CD14-positive monocyte (primary cell): ENCODE results near the gene MCM3AP. TPM values are rescaled to one million over a fixed set of nuclear protein-coding genes. Genes with fewer than 3 reads are reported as not detected.

Source experiments
- DNase-seq, 3 donors: peaks; one replicate each; pipeline ENCODE4 v3.0.0-alpha.2; 2011 to 2022
- H2AFZ ChIP-seq: 2 replicates; pipeline ENCODE4 v1.6.0; 2012; ENCODE audit warnings: mild to moderate bottlenecking, low read depth, low read length, inconsistent platforms; ENCODE audit not compliant: insufficient read depth, poor library complexity, severe bottlenecking
- H3K27ac ChIP-seq, 2 donors: 1 replicate in 1 of 2; 2 replicates in 1 of 2; pipeline ENCODE4 v1.5.1; 2012 to 2013; ENCODE audit warnings: low read length in 2 of 2, control low read depth in 1 of 2, inconsistent platforms in 1 of 2, low read depth in 1 of 2, mild to moderate bottlenecking in 1 of 2
- H3K27me3 ChIP-seq, 2 donors: one replicate each; pipeline versions ENCODE4 v1.6.0 to v1.6.1; 2011 to 2013; ENCODE audit warnings: low read length in 2 of 2; ENCODE audit not compliant: control insufficient read depth in 2 of 2, insufficient read depth in 2 of 2
- H3K36me3 ChIP-seq, 2 donors: replicated peaks in 1 of 2; 1 replicate in 1 of 2; 2 replicates in 1 of 2; pipeline versions ENCODE4 v1.5.1 to v1.6.1; 2012 to 2013; ENCODE audit warnings: low read length in 2 of 2, control low read depth in 1 of 2, inconsistent platforms in 1 of 2, mild to moderate bottlenecking in 1 of 2; ENCODE audit not compliant: insufficient read depth in 2 of 2, control insufficient read depth in 1 of 2
- H3K4me1 ChIP-seq, 2 donors: 1 replicate in 1 of 2; 2 replicates in 1 of 2; pipeline versions ENCODE4 v1.5.1 to v1.6.1; 2012 to 2013; ENCODE audit warnings: low read length in 2 of 2, control low read depth in 1 of 2, inconsistent platforms in 1 of 2, mild to moderate bottlenecking in 1 of 2, moderate library complexity in 1 of 2; ENCODE audit not compliant: insufficient read depth in 2 of 2, control insufficient read depth in 1 of 2
- H3K4me2 ChIP-seq: replicated peaks from 2 replicates; pipeline ENCODE3; 2012; ENCODE audit warnings: low read length, moderate library complexity, mild to moderate bottlenecking; ENCODE audit not compliant: poor library complexity, severe bottlenecking; ENCODE audit errors: extremely low read depth
- H3K4me3 ChIP-seq, 3 experiments: fragments of 200-600 bp in 1 of 3; sonication (generic) in 1 of 3; replicated peaks in 1 of 3; 1 replicate in 2 of 3; 2 replicates in 1 of 3; pipeline ENCODE4 v1.5.1; 2011 to 2013; ENCODE audit warnings: low read length in 3 of 3, mild to moderate bottlenecking in 3 of 3, control low read depth in 2 of 3, low read depth in 2 of 3, inconsistent platforms in 1 of 3, moderate library complexity in 1 of 3
- H3K79me2 ChIP-seq: 2 replicates; pipeline ENCODE4 v1.6.0; 2012; ENCODE audit warnings: mild to moderate bottlenecking, control low read depth, inconsistent platforms, low read length, moderate library complexity; ENCODE audit not compliant: insufficient read depth
- H3K9ac ChIP-seq: 2 replicates; pipeline ENCODE4 v1.6.0; 2017; ENCODE audit warnings: low read length, mild to moderate bottlenecking; ENCODE audit not compliant: insufficient read depth, poor library complexity, severe bottlenecking
- H3K9me3 ChIP-seq, 2 donors: replicated peaks in 1 of 2; 1 replicate in 1 of 2; 2 replicates in 1 of 2; pipeline versions ENCODE4 v1.5.1 to v1.6.1; 2012 to 2013; ENCODE audit warnings: low read length in 2 of 2, control low read depth in 1 of 2; ENCODE audit not compliant: control insufficient read depth in 1 of 2, insufficient read depth in 1 of 2
- H4K20me1 ChIP-seq: 2 replicates; pipeline ENCODE4 v1.6.0; 2012; ENCODE audit warnings: mild to moderate bottlenecking, low read length, control low read depth, moderate library complexity; ENCODE audit not compliant: insufficient read depth
- H3K27ac Mint-ChIP-seq, 7 donors: one replicate each; pipeline ENCODE4 v1.8.0; 2020; ENCODE audit warnings: mild to moderate bottlenecking in 7 of 7, mixed read lengths in 7 of 7, moderate library complexity in 6 of 7, inconsistent platforms in 2 of 7
- H3K27me3 Mint-ChIP-seq, 3 donors: one replicate each; pipeline ENCODE4 v1.8.0; 2021 to 2022; ENCODE audit warnings: low read depth in 3 of 3, mild to moderate bottlenecking in 3 of 3, mixed read lengths in 3 of 3, moderate library complexity in 3 of 3, inconsistent platforms in 1 of 3
- H3K36me3 Mint-ChIP-seq, 2 donors: one replicate each; pipeline ENCODE4 v1.8.0; 2020; ENCODE audit warnings: mixed read lengths in 2 of 2, inconsistent platforms in 1 of 2, mild to moderate bottlenecking in 1 of 2
- H3K4me1 Mint-ChIP-seq: one replicate; pipeline ENCODE4 v1.8.0; 2020; ENCODE audit warnings: mild to moderate bottlenecking, mixed read lengths
- H3K4me3 Mint-ChIP-seq, 2 donors: one replicate each; pipeline ENCODE4 v1.8.0; 2020; ENCODE audit warnings: mild to moderate bottlenecking in 2 of 2, mixed read lengths in 2 of 2, moderate library complexity in 1 of 2
- H3K9me3 Mint-ChIP-seq, 7 donors: one replicate each; pipeline ENCODE4 v1.8.0; 2020 to 2022; ENCODE audit warnings: mixed read lengths in 7 of 7, mild to moderate bottlenecking in 6 of 7, moderate library complexity in 6 of 7, inconsistent platforms in 2 of 7
- WGBS: methylation state at CpG from one replicate; pipeline ENCODE4 v1.1.5; 2013; ENCODE audit warnings: missing lambda C conversion rate; ENCODE audit not compliant: insufficient coverage; 5-methylcytosine and 5-hydroxymethylcytosine counted together
- intact Hi-C, 2 donors: fragments of 100-400 bp; cut with micrococcal nuclease; formaldehyde crosslinking; loops; one replicate each; pipeline versions ENCODE4 v1.15.0 to v1.15.1; 2023
- polyA plus RNA-seq, 3 donors: library from polyadenylated mRNA; depleted of rRNA in 1 of 3; unstranded in 2 of 3; stranded (reverse) in 1 of 3; fragments of 300-500 nt in 2 of 3; fragments of >200 nt in 1 of 3; fragmentation: Illumina TruSeq in 2 of 3; gene quantifications; 1 replicate in 2 of 3; 2 replicates in 1 of 3; pipeline ENCODE4 v1.2.3, GENCODE V29; 2012 to 2021
- TF ChIP-seq, protein P1 (sequence below): fragments of 200-600 bp; IDR thresholded peaks from one replicate; pipeline ENCODE4 v1.8.0; 2022; ENCODE audit warnings: antibody characterized with exemption, mild to moderate bottlenecking

Gene MCM3AP
- polyA plus RNA-seq, 3 donors = 30.9 to 62.4 (median 32.7) TPM

GRCh38 chr21:46205766-46206162, 79.6 kb downstream of the MCM3AP start:
- peaks cover 39 to 49% of the 10 kb centered on the region in 2 donors for H3K36me3 Mint-ChIP-seq
- H3K27ac ChIP-seq = no peak overlapping the region
- no peaks in the 10 kb centered on the region for H3K9me3 Mint-ChIP-seq
- H3K27me3 ChIP-seq = no peaks in the 10 kb centered on the region
- no peaks in the 10 kb centered on the region for H4K20me1 ChIP-seq
- intact Hi-C loops = no loop called here
- H3K4me3 Mint-ChIP-seq = no peak overlapping the region
- no peaks in the 10 kb centered on the region for H3K4me1 ChIP-seq
- no peaks in the 10 kb centered on the region for H3K9me3 ChIP-seq
- H3K9ac ChIP-seq = no peak overlapping the region
- WGBS = 95% methylated on average over 14 of the region's 16 CpGs
- no peaks in the 10 kb centered on the region for H3K79me2 ChIP-seq
- H3K27ac Mint-ChIP-seq = peak overlapping the region in 1 of 7 donors; percentile 62
- no peak for DNase-seq
- H3K4me1 Mint-ChIP-seq = no peaks in the 10 kb centered on the region
- TF ChIP-seq, protein P1, sequence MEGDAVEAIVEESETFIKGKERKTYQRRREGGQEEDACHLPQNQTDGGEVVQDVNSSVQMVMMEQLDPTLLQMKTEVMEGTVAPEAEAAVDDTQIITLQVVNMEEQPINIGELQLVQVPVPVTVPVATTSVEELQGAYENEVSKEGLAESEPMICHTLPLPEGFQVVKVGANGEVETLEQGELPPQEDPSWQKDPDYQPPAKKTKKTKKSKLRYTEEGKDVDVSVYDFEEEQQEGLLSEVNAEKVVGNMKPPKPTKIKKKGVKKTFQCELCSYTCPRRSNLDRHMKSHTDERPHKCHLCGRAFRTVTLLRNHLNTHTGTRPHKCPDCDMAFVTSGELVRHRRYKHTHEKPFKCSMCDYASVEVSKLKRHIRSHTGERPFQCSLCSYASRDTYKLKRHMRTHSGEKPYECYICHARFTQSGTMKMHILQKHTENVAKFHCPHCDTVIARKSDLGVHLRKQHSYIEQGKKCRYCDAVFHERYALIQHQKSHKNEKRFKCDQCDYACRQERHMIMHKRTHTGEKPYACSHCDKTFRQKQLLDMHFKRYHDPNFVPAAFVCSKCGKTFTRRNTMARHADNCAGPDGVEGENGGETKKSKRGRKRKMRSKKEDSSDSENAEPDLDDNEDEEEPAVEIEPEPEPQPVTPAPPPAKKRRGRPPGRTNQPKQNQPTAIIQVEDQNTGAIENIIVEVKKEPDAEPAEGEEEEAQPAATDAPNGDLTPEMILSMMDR = no peak
- H3K27me3 Mint-ChIP-seq = peaks cover 0 to 3% (median 0%) of the 10 kb centered on the region in 3 donors
- H2AFZ ChIP-seq = no peak overlapping the region
- peaks cover 2 to 36% of the 10 kb centered on the region in 2 donors for H3K36me3 ChIP-seq
- no peak overlapping the region for H3K4me2 ChIP-seq
- H3K4me3 ChIP-seq = no peak overlapping the region

GRCh38 chr21:46205166-46205565, 80.2 kb downstream of the MCM3AP start:
- Histone ChIP-seq H3K79me2 (no peaks in the 10 kb centered on the region), H4K20me1 (no peaks in the 10 kb centered on the region), H3K4me1 (no peaks in the 10 kb centered on the region), H3K4me2 (no peak overlapping the region), H3K27me3 (no peaks in the 10 kb centered on the region), H3K36me3 (peaks cover 2 to 39% of the 10 kb centered on the region in 2 donors), H3K9ac (no peak overlapping the region), H3K27ac (no peak overlapping the region), H3K9me3 (no peaks in the 10 kb centered on the region), H2AFZ (no peak overlapping the region), H3K4me3 (no peak overlapping the region)
- H3K27ac Mint-ChIP-seq = no peak overlapping the region
- H3K36me3 Mint-ChIP-seq = peaks cover 43 to 46% of the 10 kb centered on the region in 2 donors
- TF ChIP-seq, protein P1 = no peak
- no peaks in the 10 kb centered on the region for H3K9me3 Mint-ChIP-seq
- WGBS = 95% methylated on average over 15 of the region's 18 CpGs
- DNase-seq = no peak
- H3K27me3 Mint-ChIP-seq = peaks cover 0 to 3% (median 0%) of the 10 kb centered on the region in 3 donors
- H3K4me3 Mint-ChIP-seq = no peak overlapping the region
- no peaks in the 10 kb centered on the region for H3K4me1 Mint-ChIP-seq
- intact Hi-C loops = no loop called here
